Medulla oblongata (tissue), 1 donor: ENCODE measurements around the gene AHNAK2.

Experiments
- DNase-seq: peaks from one replicate; pipeline ENCODE4 v3.0.0-alpha.2; 2015; ENCODE audit errors: extremely low spot score

The AHNAK2 gene

DNA sequence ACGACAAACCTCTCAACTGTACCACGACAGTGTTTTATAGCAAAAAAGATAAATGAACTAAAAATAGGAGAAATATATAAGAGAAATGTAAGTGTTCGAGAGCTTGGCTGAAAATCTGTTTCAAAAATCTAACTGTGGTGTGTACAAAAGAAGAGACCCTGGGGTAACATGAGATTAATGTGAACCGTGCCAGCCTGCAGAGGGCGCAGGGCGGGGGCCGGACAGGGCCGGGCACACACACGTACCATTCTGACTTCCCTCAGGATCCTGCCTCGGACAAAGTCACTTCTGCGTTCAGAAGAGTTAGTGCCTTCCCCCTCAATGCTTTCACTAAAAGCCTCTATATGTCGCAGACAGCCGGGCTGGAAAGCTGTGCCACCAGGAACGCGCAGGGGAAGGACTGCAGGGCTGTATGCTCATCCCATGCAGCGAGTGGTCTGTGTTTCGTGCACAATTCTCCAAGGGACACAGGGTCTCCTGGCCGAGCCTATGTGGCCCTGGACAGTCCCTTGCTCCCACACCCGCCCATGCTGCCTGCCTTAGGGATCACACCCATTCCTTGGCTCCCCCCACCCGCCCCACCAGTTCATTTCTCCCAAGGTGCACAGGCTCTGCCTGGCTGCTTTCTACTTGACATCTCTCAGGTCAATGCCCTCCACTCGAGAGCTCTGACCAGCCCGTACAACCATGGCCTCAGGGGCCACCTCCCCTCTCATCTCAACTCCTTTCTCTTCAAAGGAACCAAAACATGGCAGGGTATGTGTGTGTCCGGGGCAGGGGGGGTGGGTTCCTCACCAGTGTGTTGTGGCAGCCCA is 34.2 kb upstream of the AHNAK2 start:
- no peak for DNase-seq

DNA sequence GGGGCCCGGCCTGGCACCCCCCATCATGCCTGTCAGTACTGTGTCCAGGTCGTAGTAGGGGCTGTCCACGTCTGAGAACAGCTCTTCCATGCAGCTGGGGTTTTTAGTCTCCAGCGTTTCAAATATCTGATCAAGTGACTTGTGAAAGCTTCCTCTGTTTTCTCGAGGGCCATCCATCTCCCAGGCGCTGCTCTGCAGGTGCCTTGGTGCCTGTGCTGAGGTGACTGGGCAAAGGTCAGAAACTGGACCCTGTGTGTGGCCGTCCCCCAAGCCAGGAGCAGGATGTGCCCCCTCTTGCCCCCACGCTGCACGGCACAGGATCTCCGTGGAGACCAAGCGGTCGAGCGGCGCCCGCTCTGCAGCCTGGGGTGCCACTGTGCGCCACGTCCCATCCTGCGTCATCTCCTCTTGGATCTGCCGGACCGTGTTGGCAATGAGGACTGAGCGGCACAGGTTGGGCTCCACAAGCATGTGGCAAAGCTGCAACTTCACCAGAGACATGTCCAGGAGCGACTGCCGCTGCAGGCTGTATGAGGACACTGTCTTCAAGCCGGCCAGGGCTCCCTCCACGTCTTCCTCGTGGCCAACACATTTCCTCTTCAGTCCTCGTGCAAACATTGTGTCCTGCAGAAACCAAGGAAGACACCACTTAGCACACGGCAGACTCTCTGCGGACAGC is 33.3 kb upstream of the AHNAK2 start:
- no peak for DNase-seq

GRCh38 chr14:105010891-105011291 is 32.7 kb upstream of the AHNAK2 start:
- no peak for DNase-seq

DNA sequence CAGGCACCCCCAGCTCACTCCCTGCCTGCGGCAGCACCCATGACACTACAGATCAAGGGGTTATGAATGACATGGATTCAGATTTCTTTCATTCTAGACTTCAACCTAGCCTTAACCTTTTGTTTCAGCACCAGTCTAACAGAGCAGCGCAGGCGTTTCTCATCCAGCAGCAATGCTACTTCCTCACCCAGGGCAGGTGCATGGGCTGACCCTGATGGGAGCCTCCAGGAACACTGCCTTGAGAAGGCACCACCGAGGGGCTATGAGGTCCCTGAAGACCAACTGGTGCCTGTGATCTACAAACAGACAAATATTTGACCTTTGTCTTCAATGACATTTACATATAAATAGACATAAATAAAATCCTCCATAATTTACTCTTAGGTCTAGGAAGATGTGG is 31.9 kb upstream of the AHNAK2 start:
- DNase-seq: no peak

DNA sequence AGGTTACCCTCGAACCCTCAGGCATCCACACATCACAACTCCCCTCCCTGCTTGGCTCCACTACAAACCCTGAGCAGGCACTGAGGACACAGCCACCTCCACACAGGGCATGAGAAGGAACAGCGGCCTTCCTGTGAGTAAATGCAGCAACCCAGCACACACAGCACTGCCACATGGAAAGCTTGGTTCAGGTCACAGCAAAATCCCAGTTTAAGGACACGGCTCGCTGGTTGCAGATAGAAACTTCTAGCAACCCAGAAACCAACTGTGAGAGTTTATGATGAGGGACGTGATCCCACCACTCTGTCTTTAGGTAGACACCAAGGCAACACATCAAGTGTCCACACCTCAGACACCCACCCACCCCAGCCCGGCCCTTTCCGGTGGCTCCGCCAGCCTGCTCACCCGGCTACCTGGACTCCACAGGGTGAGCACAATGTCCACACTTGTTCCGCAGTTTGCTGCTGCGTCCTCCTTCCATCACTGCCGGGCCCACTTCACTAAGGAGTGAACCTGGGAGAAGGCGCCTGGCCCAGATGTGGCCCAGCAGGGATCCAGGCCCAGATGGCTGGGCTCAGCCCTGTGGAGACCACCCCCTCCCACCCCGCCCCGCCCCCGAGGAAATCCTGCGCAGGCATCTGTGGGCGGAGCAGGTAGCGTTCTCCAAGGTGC is 29.6 kb upstream of the AHNAK2 start:
- DNase-seq: no peak

- no peak for DNase-seq
Observed at GRCh38 chr14:105006831-105007592, 28.8 kb upstream of the AHNAK2 start.

DNA sequence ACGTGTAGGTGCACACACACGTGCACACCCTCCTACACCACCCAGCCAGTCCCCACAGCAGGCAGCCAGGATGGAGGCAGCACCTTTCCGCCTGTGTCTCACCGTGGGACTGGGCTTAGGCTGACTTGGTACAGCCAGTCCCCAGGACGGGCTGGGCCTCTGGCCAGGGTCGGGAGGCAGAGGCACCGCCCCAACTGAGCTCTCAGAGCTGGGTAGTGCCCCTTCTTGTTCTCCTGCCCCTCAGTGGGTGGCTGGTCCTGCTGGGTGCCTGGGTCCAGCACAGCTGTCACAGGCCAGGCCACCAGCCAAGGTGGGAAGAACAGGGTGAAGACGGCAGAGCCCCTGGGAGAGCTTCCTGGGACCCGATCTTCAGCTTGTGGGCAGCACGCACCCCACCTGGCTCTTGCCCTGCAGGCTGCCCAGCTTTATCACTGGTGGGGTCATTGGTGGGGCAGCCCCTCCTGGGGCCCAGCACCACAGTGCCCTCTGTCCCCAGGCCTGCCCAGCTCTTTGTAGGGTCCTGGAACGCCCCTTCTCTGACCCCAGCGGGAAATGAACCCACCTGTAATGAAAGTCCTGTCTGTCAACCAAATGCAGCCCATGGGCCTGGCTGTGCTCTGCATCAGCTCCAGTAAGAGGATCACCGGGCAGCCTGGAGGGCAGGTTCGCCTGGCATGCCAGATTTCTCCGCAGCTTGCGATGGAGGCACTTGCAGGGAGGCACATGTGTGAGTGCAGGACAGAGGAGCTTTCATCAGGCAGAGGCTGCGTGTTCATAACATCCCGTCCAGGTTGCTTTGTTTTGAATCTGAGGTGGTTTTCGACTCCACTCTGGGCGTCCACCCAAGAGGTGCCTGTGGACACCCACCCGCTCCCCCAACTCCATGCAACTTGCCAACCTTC is 28.0 kb upstream of the AHNAK2 start:
- no peak for DNase-seq

- DNase-seq: no peak
Observed at GRCh38 chr14:105005329-105005928, 27.3 kb upstream of the AHNAK2 start.

GRCh38 chr14:104999361-104999760 is 21.2 kb upstream of the AHNAK2 start:
- DNase-seq: no peak

- DNase-seq: no peak
Observed at GRCh38 chr14:104998801-104999200, 20.6 kb upstream of the AHNAK2 start.

DNA sequence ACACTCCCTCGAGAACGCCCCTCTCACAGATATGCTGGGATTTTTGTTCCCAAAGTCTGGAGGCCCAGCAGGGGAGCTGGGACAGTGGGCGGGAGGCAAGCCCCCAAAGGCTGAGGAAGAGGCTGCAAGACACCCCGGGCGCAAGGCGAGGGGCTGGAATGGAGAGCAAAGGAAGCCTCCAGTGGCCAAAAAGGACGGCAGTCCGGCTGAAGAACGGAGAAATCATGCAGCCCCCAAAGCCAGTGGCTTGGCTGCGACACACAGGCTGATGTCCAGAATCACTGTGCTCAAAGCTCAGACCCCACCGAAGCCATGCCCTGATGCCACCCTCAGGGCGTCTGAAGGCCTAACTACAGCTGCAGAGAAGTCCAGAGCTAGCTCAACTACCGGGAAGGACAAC is 18.3 kb upstream of the AHNAK2 start:
- DNase-seq: no peak

GRCh38 chr14:104996032-104996431 is 17.9 kb upstream of the AHNAK2 start:
- DNase-seq: no peak

DNA sequence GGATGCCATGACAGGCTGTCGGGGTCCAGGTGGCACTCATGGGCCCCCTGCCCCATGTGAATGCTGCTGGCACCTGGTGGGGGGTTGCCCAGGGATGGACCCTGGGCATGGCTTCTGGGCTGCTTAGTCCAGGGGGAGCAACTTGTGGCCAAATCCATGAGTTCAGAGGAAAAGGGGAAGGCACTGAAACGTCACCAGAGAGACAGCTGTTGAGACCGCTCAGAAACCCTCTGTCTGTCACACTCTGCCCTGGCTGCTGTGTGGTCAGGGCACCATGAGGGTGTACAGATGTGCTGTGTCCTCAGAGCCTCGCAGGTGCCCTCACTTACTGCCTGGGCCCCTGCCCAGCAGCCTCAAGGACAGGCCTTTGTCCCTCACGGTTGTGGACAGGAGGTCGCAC is 16.8 kb upstream of the AHNAK2 start:
- no peak for DNase-seq

DNA sequence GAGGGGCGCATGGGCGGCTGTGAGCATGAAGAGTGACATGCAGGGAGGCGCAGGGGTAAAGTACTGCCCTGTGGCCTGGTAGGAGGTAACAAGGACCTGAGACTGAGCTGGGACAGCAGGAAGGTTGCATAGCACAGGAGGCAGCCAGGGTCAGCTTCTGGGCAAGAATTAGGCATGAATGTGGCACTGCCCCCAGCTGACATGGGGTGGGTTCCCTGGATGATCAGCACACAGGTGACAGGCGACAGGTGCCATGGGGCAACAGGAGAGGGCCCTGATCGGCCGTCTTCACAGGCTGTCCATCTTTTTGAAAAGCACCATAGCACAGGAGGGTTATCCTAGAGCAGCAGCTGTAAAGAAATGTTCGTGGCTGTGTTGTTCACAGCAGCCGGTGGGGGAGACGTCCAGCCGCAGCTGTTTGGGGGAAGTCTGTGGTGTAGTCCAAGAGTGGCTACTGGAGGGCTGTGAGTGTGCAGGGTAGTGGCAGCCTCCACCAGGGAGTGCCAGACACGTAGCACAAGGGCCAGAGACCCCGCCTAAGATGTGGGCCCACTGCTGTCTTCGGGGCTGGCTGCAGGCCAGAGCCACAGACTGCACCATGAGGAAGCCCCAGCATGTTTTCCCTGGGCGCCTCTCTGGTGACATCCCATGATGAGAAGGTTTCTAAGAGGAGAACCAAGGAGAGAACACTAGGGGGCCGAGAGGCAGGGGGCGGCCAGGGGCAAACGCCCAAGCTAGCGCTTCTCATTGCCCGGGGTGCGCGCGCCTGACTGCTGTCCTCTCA is 15.8 kb upstream of the AHNAK2 start:
- DNase-seq: no peak

GRCh38 chr14:104993306-104993705 is 15.1 kb upstream of the AHNAK2 start:
- no peak for DNase-seq

DNA sequence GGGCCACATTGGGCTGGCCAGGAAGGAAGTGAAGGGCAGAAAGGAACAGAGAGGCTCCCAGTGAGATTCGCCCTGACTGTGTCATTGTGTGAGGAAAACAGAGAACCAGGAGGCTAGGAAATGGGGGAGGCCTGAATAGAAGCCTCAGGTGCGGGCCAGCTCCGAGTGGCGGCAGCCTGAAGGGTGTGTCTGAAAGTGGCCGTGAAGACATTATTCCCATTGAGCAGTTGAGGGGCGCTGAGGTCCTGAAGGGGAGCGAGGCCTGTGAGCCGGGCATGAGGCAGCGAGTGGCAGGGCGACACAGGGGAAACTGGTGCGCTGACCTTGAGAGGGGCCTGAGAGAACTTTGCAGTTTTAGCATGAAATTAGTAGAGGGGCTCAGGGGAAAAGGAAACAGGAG is 14.3 kb upstream of the AHNAK2 start:
- no peak for DNase-seq

DNA sequence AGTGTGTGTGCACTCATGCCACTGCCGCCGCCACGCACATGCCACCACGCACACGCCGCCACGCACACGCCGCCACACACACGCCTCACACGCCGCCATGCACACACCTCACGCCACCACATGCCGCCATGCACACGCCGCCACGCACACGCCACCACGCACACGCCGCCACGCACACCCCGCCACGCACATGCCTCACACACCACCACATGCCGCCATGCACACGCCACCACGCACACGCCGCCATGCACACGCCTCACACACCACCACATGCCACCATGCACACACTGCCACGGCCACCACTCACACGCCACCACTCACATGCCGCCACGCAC is 13.7 kb upstream of the AHNAK2 start:
- DNase-seq: no peak

DNA sequence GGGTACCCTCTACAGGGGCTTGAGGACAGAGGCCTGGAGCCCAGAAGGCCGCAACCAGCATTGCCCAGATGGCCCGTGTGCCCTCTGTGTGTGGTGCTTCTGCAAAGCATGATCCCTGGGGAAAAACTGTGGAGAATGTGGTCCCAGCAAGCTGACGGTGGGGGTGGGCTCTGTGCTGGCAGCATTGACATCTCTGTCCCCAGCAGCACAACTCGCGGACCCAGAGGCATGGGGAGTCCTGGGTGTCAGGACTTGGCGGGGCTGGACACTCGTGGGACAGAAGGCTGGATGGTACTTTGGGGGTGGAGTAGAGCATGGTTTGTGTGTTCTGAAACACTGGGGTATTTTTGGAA is 11.8 kb upstream of the AHNAK2 start:
- DNase-seq: no peak

DNA sequence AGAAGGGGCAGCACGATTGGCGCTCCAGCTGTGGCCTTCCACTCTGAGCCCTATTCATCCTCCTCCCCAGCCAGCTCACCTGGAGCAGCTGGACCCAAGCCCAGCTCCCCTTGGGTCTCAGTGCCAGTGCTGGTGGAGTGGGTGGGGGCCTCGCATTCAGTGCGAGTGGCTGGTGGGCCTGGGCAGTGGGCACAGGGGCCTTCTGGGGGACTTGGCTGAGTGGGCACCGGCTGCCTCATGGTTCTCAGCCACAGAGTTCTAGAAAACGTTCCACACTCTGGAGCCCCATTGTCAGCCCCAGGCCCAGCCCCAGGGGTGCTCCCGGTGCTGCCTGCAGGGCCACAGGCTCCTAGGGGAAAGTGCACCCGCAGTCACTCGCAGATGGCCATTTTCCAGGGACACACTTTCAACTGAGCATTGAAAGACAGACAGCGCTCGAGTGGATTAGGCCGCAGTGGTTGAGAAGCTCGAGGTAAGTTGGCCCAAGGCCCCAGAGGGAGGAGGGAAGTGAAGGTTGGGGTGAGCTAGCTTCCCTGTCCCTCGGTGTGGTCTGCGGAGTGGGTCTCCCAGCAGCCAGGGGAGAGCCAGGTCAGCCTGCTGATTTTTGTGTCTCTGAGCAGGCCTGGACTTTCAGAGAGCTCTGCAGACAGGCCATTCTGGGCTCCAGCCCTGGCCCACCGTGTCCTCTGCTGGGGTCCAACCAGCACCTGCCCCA is 11.2 kb upstream of the AHNAK2 start:
- no peak for DNase-seq
